Left ventricle myocardium inferior (tissue), 1 donor: ENCODE data around the gene DCD. TPM values are rescaled to one million over a fixed set of nuclear protein-coding genes. Genes with fewer than 3 reads are reported as not detected.

Experiments
- DNase-seq: peaks from one replicate; pipeline ENCODE4 v3.0.0-alpha.2; 2020
- H3K27ac ChIP-seq: fragments of 200-600 bp; replicated peaks from 2 replicates; pipeline ENCODE4 v1.8.0; 2021
- H3K27me3 ChIP-seq: fragments of 200-600 bp; 2 replicates; pipeline ENCODE4 v1.8.0; 2021; ENCODE audit warnings: low read depth
- H3K36me3 ChIP-seq: fragments of 200-600 bp; 2 replicates; pipeline ENCODE4 v1.8.0; 2021
- H3K4me1 ChIP-seq: fragments of 200-600 bp; 2 replicates; pipeline ENCODE4 v1.8.0; 2021
- H3K4me3 ChIP-seq: fragments of 200-600 bp; 2 replicates; pipeline ENCODE4 v1.8.0; 2021; ENCODE audit warnings: mild to moderate bottlenecking, moderate library complexity
- H3K9me3 ChIP-seq: fragments of 200-600 bp; replicated peaks from 2 replicates; pipeline ENCODE4 v1.8.0; 2021
- CTCF ChIP-seq: fragments of 200-600 bp; IDR thresholded peaks from 2 replicates; pipeline ENCODE4 v1.8.0; 2021; ENCODE audit warnings: antibody characterized with exemption, mild to moderate bottlenecking, borderline replicate concordance
- intact Hi-C: fragments of 100-400 bp; cut with micrococcal nuclease; formaldehyde crosslinking; loops from one replicate; pipeline ENCODE4 v1.11.0; 2022
- total RNA-seq: library from RNA; stranded (reverse); fragmentation: NEBNext Ultra II Directional; extraction: Animal tissue kit (Norgen Biotek cat#: 25700); gene quantifications from one replicate; pipeline ENCODE4 v1.2.1, GENCODE V29; 2021
- donor health status: DM: no; HTN: yes; CAD: no; lungs with severe emphysema.

The DCD gene
- total RNA-seq, 1 donor from 2014 or later = not detected

GRCh38 chr12:54660320-54660962, 12.3 kb upstream of the DCD start:
- DNase-seq = no peak
- H3K27me3 ChIP-seq = peaks cover 37% of the 10 kb centered on the region
- intact Hi-C loops = no loop called here
- no peak overlapping the region for H3K4me3 ChIP-seq
- H3K36me3 ChIP-seq = no peaks in the 10 kb centered on the region
- no peaks in the 10 kb centered on the region for H3K9me3 ChIP-seq
- no peak overlapping the region for H3K27ac ChIP-seq
- H3K4me1 ChIP-seq = no peaks in the 10 kb centered on the region
- no peak for TF ChIP-seq CTCF

DNA sequence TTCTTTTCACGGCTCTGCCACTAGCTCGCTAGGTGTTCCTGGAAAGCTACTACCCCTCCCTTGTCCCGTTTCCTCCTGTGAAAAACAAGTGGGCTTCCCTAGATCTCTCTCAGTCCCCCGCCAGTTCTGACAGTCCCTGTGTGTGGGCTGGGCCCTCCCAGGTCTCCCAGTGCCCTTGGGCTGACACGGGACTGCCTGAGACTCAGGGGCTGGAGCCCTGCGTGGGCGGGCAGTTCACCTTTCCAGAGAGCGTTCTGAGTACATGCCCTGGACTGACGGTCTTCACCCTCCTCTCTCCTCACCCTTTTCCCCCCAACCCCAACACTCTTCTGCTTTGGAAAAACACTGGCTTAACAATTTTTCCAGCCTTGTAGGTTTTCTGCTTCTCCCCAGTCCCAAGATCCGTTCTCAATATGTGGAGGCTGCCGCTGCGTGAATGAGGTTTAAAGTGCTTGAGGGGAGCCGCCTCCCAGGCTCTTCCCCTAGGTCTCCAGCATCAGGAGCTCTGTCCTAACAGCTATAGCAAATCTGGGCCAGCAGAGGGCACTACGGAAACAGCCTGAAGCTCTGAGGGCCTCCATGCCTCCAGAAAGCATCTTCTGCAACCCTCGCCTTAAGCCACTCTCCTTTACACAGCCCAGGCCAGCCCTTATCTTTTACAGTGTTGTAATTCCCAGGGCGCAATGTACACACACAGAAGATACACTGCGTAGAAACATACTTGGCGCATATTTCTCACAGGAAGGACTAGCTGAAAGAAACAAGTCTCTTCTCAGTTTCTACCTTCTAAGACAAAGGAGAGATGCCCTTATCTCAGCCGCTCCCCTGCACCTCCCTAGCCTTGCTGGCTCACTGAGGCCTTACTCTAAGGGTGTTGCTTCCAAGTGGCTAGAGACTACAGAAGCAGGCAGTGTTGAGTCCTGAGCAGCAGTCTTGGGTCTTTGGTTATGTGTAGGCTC, 10.4 kb upstream of the DCD start:
- Histone ChIP-seq H3K4me3 (no peak overlapping the region), H3K36me3 (no peaks in the 10 kb centered on the region), H3K4me1 (no peaks in the 10 kb centered on the region), H3K9me3 (no peaks in the 10 kb centered on the region), H3K27me3 (peaks cover 49% of the 10 kb centered on the region), H3K27ac (no peak overlapping the region)
- TF ChIP-seq CTCF = peak; percentile 55
- DNase-seq = peak; percentile 18
- intact Hi-C loops = no loop called here

DNA sequence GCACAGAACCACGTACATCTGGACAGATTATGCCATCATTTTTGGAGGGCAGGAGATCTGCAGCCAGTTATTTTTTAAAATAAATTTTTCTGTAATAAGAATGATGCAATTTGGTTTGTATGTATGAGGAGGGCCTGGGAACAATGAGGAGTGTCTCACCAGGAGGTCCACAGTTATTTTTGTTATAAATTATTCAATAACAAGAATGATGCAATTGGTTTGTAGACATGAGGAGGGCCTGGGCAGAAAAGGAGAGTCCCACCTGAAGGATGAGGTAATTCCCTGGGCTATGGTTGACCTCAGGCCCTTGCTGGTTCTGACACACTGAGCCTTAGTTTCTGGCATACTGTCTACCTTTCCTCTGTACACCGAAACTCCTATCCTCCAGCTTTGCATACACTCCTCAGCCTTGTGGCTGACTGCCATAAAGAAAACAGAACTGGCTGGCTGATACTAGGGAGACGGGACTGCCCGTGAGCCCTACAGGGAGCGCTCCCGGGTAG, 9.0 kb upstream of the DCD start:
- Histone ChIP-seq H3K27me3 (peaks cover 63% of the 10 kb centered on the region), H3K4me1 (no peaks in the 10 kb centered on the region), H3K36me3 (no peaks in the 10 kb centered on the region), H3K9me3 (no peaks in the 10 kb centered on the region), H3K27ac (no peak overlapping the region), H3K4me3 (no peak overlapping the region)
- TF ChIP-seq CTCF = no peak
- intact Hi-C loops = no loop called here
- no peak for DNase-seq

GRCh38 chr12:54654926-54655325, 6.8 kb upstream of the DCD start:
- Histone ChIP-seq H3K4me3 (no peak overlapping the region), H3K27me3 (peaks cover 80% of the 10 kb centered on the region), H3K4me1 (peaks cover 4% of the 10 kb centered on the region), H3K9me3 (no peaks in the 10 kb centered on the region), H3K36me3 (no peaks in the 10 kb centered on the region), H3K27ac (no peak overlapping the region)
- no peak for TF ChIP-seq CTCF
- DNase-seq = no peak
- intact Hi-C loops = no loop called here

GRCh38 chr12:54653025-54653424, 4.9 kb upstream of the DCD start:
- Histone ChIP-seq H3K4me1 (peaks cover 4% of the 10 kb centered on the region), H3K4me3 (no peak overlapping the region), H3K27ac (no peak overlapping the region), H3K36me3 (no peaks in the 10 kb centered on the region), H3K9me3 (no peaks in the 10 kb centered on the region), H3K27me3 (peaks cover 70% of the 10 kb centered on the region)
- TF ChIP-seq CTCF = no peak
- DNase-seq = no peak
- intact Hi-C loops = no loop called here
